ENCODE data around the gene PODNL1.

Gene PODNL1

DNA sequence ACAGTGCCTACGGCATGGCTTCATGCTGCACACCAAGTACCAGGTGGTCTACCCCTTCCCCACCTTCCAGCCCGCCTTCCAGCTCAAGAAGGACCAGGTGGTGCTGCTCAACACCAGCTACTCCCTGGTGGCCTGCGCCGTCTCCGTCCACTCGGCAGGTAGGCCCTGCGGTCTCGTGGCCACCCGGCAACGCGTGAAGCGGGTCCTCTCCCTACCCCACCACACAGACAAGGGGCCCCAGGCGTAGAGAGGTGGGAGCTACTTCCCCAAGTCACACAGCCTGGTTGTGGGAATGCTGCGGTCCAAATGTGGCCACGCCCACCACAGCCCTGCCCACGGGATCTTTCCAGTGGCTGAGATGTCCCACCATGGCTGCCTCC is 18.1 kb upstream of the PODNL1 start:
- DNase-seq, result no peak

DNA sequence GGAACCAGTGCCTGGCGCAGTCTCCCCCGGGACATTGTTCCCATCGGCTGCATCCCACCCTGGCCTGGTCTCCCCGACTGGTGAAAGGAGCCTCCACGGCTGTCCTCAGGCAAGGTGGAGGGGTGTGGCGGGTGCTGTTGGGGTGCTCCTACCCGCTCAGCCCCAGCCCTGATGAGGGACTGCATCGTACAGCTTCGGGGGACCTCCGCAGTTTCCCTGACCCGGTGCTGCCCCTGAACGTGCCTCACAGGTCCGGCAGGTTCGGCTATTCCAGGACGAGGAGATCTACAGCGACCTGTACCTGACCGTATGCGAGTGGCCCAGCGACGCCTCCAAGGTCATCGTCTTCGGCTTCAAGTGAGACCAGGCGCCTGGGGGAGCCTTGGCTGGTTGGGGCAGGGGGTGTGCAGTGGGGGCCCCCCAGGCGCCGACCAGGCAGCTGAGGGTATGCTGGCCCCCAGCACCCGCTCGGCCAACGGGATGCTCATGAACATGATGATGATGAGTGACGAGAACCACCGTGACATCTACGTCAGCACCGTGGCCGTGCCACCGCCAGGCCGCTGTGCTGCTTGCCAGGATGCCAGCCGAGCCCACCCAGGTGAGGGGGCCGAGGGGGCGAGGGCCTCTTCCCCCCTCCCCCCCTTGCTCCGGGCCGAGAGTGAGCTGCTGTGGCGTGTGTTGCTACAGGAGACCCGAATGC is 17.6 kb upstream of the PODNL1 start:
- DNase-seq, result no peak

DNA sequence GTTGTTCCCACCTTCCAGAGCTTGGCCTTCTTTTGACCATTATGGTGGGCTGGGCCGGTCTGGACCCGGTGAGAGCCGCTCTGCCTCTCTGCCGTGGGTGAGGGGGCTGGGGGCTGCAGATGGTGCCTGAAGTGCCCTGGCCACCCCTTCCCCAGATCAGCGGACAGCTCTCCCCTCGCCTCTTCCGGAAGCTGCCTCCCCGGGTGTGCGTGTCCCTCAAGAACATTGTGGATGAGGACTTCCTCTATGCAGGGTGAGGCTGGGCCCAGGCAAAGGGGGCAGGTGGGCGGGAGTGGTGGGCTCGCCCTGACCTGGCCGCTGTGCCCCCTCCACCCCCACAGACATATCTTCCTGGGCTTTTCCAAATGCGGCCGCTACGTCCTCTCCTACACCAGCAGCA is 16.0 kb upstream of the PODNL1 start:
- DNase-seq, result no peak

DNA sequence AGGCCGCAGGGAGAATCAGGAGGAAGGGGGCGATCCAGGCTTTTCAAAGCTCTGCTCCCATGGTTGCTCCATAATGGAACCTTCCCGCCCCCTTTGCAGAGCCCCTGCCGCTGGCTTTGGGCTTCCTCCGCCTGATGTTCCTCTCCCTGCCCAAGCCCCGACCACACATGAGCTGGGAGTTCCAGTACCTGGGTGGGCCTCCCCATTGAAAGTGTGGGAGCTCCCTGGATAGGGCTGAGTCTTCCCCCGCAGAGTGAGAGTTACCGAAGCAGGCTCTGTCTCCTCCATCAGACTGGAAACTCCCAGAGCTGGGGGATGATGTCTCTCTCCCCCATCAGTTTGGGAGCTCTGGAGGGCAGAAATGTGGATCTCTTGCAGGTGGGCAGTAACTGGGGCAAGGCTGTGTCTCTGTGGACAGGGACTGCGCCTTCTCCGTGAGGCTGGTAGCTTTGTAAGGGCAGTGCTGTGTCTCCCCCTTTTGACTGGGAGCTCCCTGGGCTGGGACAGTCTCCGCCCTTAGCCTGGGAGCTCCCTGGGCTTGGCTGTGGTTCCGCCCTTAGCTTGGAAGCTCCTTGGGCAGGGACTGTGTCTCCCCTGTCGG is 14.8 kb upstream of the PODNL1 start:
- DNase-seq, result no peak

DNA sequence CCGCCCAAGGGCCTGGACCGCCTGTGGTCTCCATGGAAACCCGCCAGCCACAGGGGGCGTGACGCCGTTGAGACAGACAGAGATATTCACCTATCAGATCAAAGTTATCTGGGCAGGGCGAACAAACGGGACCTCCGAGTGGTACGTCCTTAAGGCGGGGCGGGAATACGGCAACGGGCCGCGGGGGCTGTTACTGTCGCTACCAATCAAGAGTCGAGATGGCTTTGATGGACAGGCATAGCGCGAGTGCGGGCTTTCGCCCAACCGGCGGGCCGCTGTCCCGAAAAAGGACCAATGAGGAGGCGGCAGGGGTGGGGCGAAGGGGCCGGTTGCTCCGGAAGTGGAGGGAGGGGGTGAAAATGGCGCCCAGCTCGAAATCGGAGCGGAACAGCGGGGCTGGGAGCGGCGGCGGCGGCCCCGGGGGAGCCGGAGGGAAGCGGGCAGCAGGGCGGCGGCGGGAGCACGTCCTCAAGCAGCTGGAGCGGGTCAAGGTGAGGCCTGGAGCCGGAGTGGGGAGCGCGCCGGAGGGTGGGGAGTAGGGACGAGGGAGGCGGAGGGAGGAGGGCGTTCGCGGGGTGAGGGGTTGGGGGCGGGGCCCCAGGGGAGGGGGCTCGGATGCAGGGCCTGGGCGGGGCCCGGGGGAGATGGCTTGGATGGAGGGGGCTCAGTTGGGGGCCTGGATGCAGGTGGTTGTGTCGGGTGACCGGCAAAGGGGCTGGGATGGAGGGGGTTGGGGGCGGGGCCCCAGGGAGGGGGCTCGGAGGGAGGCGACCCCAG is 14.1 kb upstream of the PODNL1 start, which contains the start of gene DCAF15:
DCAF15 (plus strand) TSS at position 356 of the 777 bp plus-strand sequence; CDS start at position 360, 4 bp downstream.
- peak; percentile 91 for DNase-seq

DNA sequence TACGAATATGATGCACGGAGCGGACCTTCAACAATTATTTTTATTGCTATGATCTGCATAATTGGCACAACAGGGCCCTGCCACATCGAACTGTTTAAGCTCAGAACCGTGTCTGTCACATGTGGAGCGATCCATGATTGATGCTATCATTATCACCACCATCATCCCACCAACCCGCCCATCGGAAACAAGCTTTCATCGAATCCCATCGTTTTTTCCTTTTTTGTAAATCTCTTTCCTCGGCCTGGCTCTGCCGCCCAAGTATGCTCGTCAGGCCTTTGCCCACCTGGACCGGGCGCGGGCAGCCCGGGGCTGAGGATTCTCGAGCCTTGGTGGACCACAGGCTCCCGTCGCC is 13.6 kb upstream of the PODNL1 start:
- no peak for DNase-seq

DNA sequence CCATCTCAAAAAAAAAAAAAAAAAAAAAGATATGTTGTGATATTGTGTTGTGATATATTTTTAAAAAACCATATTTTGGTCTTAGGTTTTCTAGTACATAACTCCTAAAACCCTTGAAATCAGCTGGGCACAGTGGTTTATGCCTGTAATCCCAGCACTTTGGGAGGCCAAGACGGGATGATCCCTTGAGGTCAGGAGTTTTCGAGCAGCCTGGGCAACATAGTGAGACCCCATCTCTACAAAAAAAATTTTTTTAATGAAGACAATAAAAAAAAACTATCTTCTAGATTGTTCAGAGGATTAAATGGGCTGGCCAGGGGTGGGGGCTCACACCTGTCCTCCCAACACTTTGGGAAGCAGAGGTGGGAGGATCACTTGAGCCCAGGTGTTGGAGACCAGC is 12.8 kb upstream of the PODNL1 start:
- no peak for DNase-seq

DNA sequence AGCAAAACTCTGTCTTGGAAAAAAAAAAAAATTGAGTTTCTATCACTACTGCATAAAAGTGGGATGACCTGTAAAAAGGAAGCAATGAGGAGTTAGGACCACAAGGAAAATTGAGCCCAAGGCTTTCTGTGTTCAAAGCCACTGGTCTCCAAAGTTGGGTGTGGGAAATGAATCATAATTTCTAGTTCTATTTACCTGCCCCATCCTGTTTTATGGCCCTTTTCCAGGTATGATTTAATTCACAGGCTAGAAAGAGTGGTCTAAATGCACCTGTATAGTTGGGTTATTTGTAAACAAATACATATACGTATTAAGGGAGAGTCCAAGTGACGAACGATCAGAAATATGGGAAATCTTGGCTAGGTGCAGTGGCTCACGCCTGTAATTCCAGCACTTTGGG is 8.2 kb upstream of the PODNL1 start:
- DNase-seq, result no peak

DNA sequence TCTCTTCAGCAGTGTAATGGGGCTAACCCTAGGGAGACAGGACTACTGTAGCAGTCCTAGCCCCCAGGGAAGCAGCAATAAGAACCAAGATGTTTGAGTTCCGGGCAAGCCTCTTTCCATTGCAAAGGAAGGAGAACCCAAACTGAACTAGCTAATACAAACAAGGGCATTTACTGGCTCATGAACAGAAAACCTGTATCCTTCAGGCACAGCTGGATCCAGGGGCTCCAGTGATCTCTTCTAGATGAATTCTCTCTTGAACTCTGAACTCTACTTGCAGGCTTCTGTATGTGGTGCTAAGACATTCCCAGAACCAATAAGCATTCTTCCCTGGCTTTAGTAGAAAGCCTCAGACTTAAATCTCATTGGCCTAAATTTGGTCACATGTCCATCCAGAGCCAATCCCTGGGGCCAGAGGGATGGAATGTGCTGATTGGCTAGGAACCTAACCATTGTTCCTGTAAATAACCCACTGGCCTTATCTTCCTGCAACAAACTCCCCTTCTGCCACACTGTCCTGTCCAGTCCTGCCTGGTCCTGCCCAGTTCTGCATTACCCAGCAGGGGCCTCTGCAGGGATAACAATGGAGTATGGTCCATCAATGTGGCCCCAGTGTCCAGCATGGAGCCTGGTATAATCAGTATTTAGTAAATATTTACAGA is 3.9 kb upstream of the PODNL1 start:
- DNase-seq, result no peak

DNA sequence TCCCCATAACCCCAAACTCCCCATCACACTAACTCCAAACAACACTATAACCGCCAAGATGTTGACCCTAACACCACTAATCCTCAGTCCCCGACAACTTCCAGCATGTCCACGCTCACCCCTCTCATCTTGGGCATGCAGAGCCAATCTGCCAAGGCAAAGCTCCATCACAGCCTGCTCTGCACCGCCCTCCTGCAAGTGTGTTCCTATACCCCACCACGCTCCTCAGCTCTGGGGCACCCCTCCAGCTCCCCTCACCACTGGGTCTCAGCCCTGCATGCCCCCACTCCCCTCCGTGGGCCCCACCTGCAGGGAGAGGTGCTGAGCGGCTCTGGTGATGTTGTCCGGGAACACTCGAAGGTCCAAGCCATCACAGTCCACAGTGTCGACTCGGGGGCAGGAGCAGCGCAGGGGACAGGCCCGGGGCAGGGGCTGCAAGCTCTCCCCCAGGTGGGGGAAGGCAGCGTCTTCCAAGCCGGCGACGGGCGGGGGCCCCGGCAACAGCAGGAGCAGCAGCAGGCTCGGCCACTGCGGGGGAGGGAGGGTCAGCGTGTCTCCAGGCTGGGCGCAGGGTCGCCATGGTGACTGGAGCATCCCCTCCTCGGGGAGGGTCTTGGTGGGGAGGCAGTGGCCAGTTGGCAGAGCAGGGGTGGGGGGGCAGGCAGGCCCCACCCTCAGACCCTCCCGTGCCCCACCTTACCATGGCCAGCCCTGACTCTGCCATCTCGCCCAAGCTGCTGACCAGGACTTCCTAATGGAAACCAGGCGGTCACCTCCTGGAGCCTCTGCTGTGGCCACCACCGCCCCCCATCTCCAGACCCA is 527 bp downstream of the PODNL1 start:
- DNase-seq, result no peak

DNA sequence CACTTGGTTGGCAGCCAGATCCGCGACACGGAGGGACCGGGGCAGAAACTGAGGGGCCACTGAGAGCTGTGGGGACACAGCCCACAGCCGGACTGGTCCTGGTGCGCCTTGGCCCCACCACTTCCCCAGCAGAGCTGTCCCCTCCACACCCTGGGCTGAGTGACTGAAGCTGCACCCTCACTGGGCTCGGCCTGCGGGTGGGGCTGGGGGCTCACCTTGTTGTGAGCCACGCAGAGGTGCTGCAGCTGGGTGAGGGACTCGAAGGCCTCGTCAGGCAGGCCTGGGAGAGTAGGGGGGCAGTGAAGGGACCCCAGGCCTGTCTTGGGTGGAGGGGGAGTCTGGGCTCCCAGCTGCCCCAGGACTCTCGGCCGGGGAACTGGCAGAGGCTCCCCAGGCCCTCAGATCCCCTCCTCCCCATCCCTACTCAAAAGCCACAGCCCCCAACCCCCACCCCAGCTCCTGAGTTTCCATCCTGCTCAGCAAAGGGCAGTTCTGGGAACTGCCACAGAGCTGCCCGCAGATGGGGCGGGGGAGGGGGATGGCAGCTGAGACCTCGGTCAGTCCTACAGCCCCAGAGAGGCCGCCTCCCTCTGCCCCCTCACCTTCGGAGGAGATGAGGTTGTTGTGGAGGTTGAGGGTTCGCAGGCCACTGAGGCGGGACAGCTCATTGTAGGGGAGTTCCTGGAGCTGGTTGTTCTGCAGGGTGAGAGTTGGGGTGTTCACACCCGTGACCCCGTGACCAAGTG is 2.3 kb downstream of the PODNL1 start:
- DNase-seq, result no peak

DNA sequence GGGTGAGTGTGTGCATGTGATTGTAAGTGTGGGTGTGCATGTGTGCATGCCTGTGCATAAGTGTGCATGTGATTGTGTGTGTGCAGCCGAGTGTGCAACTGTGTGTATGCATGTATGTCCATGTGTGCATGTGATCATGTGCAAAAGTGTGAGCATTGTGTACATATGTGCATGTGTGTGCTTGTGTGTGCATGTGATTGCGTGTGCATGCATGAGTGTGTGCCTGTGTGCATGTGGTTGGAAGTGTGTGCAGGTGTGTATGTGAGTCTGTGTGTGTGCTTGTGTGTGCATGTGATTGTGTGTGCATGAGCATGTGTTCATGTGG is 3.5 kb downstream of the PODNL1 start:
- DNase-seq, result no peak

DNA sequence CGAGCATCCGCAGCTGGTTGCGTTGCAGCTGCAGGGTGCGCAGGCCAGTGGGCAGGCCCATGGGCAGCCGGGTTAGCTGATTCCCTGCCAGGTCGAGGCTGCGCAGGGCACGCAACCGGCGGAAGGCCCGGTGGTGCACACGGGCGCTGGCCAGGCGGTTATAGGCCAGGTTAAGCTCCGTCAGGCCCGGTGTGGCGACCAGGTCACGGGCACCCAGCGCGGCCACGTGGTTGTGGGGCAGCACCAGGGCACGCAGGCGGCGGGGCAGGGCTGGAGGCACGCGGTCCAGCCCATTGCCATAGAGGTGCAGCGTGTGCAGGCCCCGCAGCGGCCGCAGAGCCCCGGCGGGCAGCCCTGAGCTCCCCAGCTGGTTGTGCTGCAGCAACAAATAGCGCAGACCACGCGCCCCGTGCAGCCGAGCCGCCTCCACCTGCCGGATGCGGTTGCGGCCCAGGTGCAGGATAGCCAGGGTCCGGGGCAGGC is 5.3 kb downstream of the PODNL1 start:
- no peak for DNase-seq

DNA sequence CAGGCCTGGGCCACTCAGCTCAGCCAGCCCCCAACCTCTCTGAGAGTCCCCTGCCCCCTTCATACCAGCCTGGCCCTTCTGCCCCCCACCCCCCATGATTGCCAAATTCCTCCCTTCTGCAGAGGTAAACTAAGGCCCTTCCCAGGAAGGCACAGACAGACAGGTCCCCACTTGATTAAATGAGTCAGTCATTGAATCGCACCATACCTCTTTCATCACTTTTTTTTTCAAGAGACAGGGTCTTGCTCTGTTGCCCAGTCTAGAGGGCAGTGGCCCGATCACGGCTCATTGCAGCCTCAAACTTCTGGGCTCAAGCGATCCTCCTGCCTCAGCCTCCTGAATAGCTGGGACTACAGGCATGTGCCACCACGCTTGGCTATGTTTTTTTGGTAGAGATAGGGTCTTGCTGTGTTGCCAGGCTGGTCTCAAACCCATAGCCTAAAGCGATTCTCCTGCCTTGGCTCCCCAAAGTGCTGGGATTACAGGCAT is 6.0 kb downstream of the PODNL1 start:
- no peak for DNase-seq

DNA sequence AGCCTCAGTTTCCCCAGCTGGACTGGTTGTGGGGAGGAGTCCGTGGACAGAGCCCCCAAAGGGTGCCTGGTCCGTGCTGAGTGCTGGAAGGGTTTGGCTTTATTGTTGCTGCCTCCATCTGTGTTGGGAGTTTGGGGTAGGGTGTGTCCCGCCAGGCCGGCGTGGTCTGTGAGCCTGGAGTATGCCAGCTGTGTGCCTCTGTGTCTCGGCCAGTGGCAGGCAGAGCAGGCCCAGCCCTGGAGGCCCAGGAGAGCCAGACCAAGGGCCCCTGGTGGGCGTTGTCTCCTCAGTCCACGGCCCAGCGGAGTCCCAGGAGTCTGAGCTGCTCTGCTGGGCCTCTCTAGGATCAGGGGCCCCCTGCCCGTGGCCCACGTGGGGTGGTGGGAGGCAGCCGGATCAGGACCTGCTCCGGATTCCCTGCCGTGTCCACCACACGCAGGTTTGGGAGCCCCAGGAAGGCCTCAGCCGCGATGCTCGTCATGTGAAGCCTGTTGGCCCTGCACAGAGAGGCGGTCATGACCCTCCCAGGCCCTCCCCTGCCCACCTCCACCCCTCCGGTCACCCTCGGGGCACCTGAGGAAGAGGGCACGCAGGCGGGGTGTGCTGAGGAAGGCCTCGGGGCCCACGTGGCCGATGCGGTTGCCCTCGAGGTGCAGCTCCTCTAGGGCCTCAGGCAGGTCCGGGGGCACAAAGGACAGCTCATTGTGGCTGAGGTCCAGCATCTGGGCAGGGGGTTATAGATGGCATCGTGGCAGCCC is 6.6 kb downstream of the PODNL1 start:
- no peak for DNase-seq

DNA sequence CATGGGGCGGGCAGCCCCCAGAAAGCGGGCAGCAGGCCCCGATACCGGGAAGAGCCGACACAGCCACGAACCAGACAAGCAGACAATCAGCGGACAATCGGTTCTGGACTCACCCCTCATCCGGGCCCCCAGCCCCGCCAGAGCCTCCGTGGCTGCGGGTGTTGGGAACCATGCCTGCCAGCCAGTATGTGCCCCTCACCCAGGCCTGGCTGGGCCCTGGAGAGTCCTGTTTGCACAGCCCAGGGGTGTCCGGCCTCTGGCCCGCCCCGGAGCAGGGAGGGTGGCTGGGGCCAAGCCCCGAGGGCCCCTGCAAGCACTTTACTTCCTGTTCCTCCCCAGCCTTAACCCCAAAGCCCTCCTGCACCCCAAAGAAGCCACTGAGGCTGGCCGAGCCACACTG is 7.8 kb downstream of the PODNL1 start:
- no peak for DNase-seq

DNA sequence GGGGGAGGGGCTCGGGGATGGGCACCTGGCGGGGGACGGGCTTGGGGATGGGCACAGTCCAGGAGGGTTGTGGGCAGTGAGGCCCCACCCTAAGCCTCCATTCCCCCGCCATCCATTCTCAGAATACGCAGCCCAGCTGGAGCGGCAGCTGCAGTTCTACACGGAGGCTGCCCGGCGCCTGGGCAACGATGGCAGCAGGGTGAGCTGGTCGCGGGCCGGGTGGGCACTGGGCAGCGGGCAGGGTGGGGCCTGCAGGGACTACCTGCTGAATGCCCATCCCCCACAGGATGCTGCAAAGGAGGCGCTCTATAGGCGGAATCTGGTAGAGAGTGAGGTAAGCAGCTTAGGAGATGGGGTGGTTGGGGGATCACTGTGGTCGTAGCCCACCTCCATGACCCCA is 8.3 kb downstream of the PODNL1 start:
- DNase-seq, result no peak

DNA sequence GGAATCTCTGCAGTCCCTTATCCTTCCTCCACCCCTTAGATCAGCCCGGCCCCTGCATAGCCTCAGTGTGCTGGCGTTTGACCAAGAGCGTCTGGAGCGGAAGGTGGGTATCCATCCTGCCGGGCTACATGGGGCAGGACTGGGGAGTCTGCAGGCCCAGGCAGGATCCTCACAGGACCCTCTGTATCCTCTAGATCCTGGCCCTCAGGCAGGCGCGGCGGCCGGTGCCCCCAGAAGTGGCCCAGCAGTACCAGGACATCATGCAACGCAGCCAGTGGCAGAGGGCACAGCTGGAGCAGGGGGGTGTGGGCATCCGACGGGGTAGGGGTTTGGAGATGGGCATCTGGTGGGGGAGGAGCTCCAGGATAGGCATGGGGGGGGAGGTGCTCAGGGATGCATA is 8.9 kb downstream of the PODNL1 start:
- no peak for DNase-seq

DNA sequence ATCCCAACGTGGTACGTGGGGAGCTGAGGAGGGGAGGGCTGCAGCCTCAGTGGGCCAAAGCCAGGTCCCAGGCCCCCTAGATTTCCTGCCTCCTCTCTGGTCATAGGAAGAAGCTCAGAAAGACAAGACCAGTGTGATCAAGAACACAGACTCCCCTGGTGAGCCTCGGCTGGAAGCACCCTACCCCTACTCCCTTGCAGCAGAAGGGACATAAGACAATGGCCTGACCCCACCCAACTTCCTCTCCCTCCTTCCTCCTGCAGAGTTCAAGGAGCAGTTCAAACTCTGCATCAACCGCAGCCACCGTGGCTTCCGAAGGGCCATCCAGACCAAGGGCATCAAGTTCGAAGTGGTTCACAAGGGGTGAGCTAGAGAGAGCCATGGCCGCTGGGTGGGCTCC is 11.5 kb downstream of the PODNL1 start:
- DNase-seq, result no peak

DNA sequence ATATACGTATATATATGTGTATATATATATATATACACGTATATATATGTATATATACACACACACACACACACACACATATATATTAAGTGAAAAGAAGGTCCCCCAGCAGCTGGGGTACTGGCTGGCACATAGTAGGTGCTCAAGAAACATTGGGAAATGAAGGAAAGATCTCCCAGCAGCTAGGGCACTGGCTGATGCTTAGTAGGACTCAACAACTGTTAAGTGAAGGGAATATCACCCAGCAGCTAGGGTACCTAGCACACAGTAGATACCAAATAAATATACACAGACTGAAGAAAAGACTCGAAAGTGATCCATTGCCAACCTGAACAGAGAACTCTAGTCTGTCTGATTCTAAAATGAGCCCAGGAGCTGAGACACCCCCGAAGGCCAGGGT is 12.2 kb downstream of the PODNL1 start:
- no peak for DNase-seq

Data from SIG-M5 (cell line).